Endothelial cell of umbilical vein (primary cell): ENCODE measurements around the gene PDGFA. TPM values are rescaled to one million over a fixed set of nuclear protein-coding genes. Genes with fewer than 3 reads are reported as not detected.

Experiments used
- BruUV-seq: library from RNA; stranded (reverse); fragments of 400-500 nt; replicated peaks from 2 replicates; lab custom pipeline; 2021; lab: Mats Ljungman, UMichigan
- CTCF ChIA-PET: fragments of 300-600, 350-600 bp; sonication (Branson Sonifier 250); formaldehyde crosslinking; loops from one replicate; lab custom pipeline; 2021; ENCODE audit warnings: antibody characterized with exemption, inconsistent platforms; lab: Charles Lee
- POLR2A ChIA-PET: fragments of 300-600, 350-600 bp; sonication (Branson Sonifier 250); formaldehyde crosslinking; loops from one replicate; lab custom pipeline; 2021; ENCODE audit warnings: antibody characterized with exemption, inconsistent platforms; lab: Charles Lee
- DNase-seq: peaks from one replicate; pipeline ENCODE4 v3.0.0-alpha.2; 2011; ENCODE audit warnings: low read depth, low spot score
- FAIRE-seq: peaks from 2 replicates; lab custom pipeline; 2011; peaks lifted over from hg19 to GRCh38; lab: Jason Lieb, UNC
- H2AFZ ChIP-seq: 2 replicates; pipeline ENCODE4 v1.6.0; 2012; ENCODE audit warnings: low read depth, low read length, control low read depth, inconsistent platforms
- H3K27ac ChIP-seq: 2 replicates; pipeline ENCODE4 v1.5.1; 2011; ENCODE audit warnings: low read depth, mild to moderate bottlenecking, control low read depth, low read length, moderate library complexity; ENCODE audit not compliant: insufficient read depth
- H3K27me3 ChIP-seq, 2 experiments: 2 replicates each; pipeline versions ENCODE4 v1.6.0 to v1.6.1; 2011; ENCODE audit warnings: low read length in 2 of 2, mixed read lengths in 1 of 2; ENCODE audit not compliant: control insufficient read depth in 2 of 2, insufficient read depth in 2 of 2
- H3K36me3 ChIP-seq, 2 experiments: 2 replicates in 1 of 2; 3 replicates in 1 of 2; pipeline ENCODE4 v1.5.1; 2011; ENCODE audit warnings: low read length in 2 of 2, mild to moderate bottlenecking in 1 of 2, moderate library complexity in 1 of 2; ENCODE audit not compliant: control insufficient read depth in 2 of 2, insufficient read depth in 2 of 2; ENCODE audit errors: extremely low read depth in 1 of 2
- H3K4me1 ChIP-seq: 3 replicates; pipeline ENCODE4 v1.5.1; 2011; ENCODE audit warnings: mild to moderate bottlenecking, low read length; ENCODE audit not compliant: control insufficient read depth, insufficient read depth; ENCODE audit errors: extremely low read depth
- H3K4me2 ChIP-seq: 2 replicates; pipeline ENCODE4 v1.6.1; 2011; ENCODE audit warnings: low read length, control low read depth, mixed read lengths; ENCODE audit not compliant: insufficient read depth
- H3K4me3 ChIP-seq, 3 experiments: fragments of 200-600 bp in 1 of 3; sonication (generic), shearing (Covaris generic) in 1 of 3; replicated peaks in 1 of 3; 2 replicates each; pipeline ENCODE4 v1.5.1; 2011 to 2016; ENCODE audit warnings: control low read depth in 3 of 3, low read length in 3 of 3, mild to moderate bottlenecking in 2 of 3, inconsistent platforms in 1 of 3, low read depth in 1 of 3, moderate library complexity in 1 of 3; ENCODE audit not compliant: insufficient read depth in 1 of 3
- H3K79me2 ChIP-seq: 2 replicates; pipeline ENCODE4 v1.6.0; 2012; ENCODE audit warnings: low read length, inconsistent platforms; ENCODE audit not compliant: control insufficient read depth, insufficient read depth
- H3K9ac ChIP-seq: replicated peaks from 2 replicates; pipeline ENCODE3; 2011; ENCODE audit warnings: low read length, control low read depth; ENCODE audit not compliant: insufficient read depth; ENCODE audit errors: extremely low read depth
- H3K9me1 ChIP-seq: replicated peaks from 3 replicates; pipeline ENCODE4 v1.6.0; 2011; ENCODE audit warnings: mild to moderate bottlenecking, low read length; ENCODE audit not compliant: control insufficient read depth, insufficient read depth; ENCODE audit errors: extremely low read depth
- H3K9me3 ChIP-seq: replicated peaks from 2 replicates; pipeline ENCODE4 v1.5.1; 2012; ENCODE audit warnings: low read length, inconsistent platforms; ENCODE audit not compliant: control insufficient read depth, insufficient read depth
- H4K20me1 ChIP-seq: replicated peaks from 2 replicates; pipeline ENCODE3; 2011; ENCODE audit warnings: mild to moderate bottlenecking, low read length; ENCODE audit not compliant: control insufficient read depth, insufficient read depth; ENCODE audit errors: extremely low read depth
- EZH2 ChIP-seq: IDR thresholded peaks from 2 replicates; pipeline ENCODE4 v1.6.1; 2012; ENCODE audit warnings: borderline replicate concordance, low read depth, mild to moderate bottlenecking, moderate library complexity, low read length, inconsistent platforms; ENCODE audit not compliant: severe bottlenecking
- FOS ChIP-seq: IDR thresholded peaks from 2 replicates; pipeline ENCODE4 v1.6.1; 2011; ENCODE audit warnings: mild to moderate bottlenecking, low read length, moderate library complexity, borderline replicate concordance; ENCODE audit not compliant: insufficient read depth
- GATA2 ChIP-seq: IDR thresholded peaks from 2 replicates; pipeline ENCODE4 v1.7.0; 2011; ENCODE audit warnings: low read depth, mild to moderate bottlenecking, moderate library complexity, mixed read lengths, low read length; ENCODE audit not compliant: insufficient read length, insufficient read depth
- JUN ChIP-seq: IDR thresholded peaks from 2 replicates; pipeline ENCODE4 v1.6.1; 2011; ENCODE audit warnings: borderline replicate concordance, low read depth; ENCODE audit not compliant: insufficient read length, insufficient read depth
- MYC ChIP-seq: IDR thresholded peaks from one replicate; pipeline ENCODE4 v1.6.1; 2011; ENCODE audit warnings: mild to moderate bottlenecking, low read depth, low read length
- POLR2A ChIP-seq: IDR thresholded peaks from 2 replicates; pipeline ENCODE4 v1.6.1; 2012; ENCODE audit warnings: low read depth, mild to moderate bottlenecking, control low read depth, low read length
- POLR2AphosphoS5 ChIP-seq: IDR thresholded peaks from 2 replicates; pipeline ENCODE4 v1.6.1; 2012; ENCODE audit warnings: low read depth, mild to moderate bottlenecking, control low read depth, low read length, moderate library complexity; ENCODE audit not compliant: insufficient read depth
- dilution Hi-C: fragments of 300-500 bp; cut with MboI; formaldehyde crosslinking; loops from one replicate; pipeline ENCODE4 v1.15.0; 2019; ENCODE audit warnings: low sequenced_read_pairs; ENCODE audit not compliant: extremely low pct_ligation_motif_present
- intact Hi-C: fragments of 100-400 bp; cut with micrococcal nuclease; formaldehyde crosslinking; loops from one replicate; pipeline ENCODE4 v1.10.0; 2022
- polyA plus RNA-seq, 4 experiments: library from polyadenylated mRNA; depleted of rRNA in 3 of 4; stranded (reverse) in 3 of 4; unstranded in 1 of 4; fragments of >200 nt; gene quantifications; 2 replicates each; pipeline versions ENCODE4 v1.2.1 to v1.2.3, GENCODE V29; 2011 to 2012; ENCODE audit warnings: missing spikeins in 1 of 4
- total RNA-seq: library from RNA; stranded (reverse); gene quantifications from 2 replicates; pipeline ENCODE4 v1.2.3, GENCODE V29; 2021
- TF ChIP-seq, protein P1 (sequence below): IDR thresholded peaks from 2 replicates; pipeline ENCODE4 v1.6.1; 2011; ENCODE audit not compliant: insufficient read depth, insufficient read length
- TF ChIP-seq, protein P2 (sequence below), 2 donors: IDR thresholded peaks; 1 replicate in 1 of 2; 2 replicates in 1 of 2; pipeline ENCODE4 v1.5.1; 2011; ENCODE audit warnings: low read length in 2 of 2, mild to moderate bottlenecking in 2 of 2, moderate library complexity in 2 of 2, control low read depth in 1 of 2, inconsistent platforms in 1 of 2, low read depth in 1 of 2; ENCODE audit not compliant: insufficient read depth in 1 of 2; ENCODE audit errors: extremely low read depth in 1 of 2

Gene PDGFA
- total and polyA plus RNA-seq, 2 donors (not counting 3 experiments of a cell fraction or from before 2014, with no cell fraction given), result 17.4 to 62.4 TPM

DNA sequence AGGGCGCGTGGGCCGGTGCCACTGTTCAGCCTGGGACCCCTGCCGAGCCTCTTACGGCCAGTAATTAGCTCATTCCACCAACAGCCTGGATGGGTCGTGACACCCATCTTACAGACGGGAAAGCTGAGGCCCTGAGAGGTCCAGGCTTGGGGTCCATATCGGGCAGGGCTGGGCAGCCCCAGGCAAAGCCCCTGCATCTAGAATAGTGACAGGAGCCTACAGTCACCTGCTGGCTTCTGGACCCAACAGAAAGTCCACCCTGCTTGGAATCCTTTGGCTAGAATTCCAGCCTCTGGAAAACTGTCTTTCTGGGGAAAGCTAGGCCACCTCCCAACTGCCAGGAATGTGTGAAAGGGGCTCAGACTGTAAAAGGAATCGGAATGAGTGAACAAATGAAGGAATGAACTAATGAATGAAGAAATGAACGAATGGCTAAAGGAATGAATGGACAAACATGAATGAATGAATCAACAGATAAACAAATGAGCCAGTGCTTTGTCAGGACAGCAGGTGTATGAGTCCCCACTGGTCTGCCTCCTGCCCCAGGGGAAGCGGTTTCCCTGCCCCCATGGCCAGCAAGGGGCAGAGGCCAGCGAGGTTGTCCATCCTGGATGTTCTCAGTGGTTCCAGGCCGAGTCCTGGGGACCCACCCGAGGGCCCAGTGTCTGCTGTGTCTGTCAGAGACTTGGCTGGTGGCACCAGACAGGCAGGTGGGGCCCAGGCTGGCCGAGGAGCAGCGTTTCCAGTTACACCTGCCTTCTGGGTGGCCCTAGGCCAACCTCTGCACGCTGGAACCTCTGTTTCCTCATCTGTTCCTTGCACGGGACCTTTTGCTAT, 24.1 kb upstream of the PDGFA start:
- Histone ChIP-seq H3K79me2 (no peaks in the 10 kb centered on the region), H3K4me2 (no peak overlapping the region), H2AFZ (no peak overlapping the region), H3K36me3 (no peaks in the 10 kb centered on the region), H3K9ac (peak overlapping the region; percentile 61), H3K27ac (peak overlapping the region; percentile 87), H3K4me1 (peaks cover 24% of the 10 kb centered on the region), H3K27me3 (no peaks in the 10 kb centered on the region), H3K9me1 (no peaks in the 10 kb centered on the region), H3K9me3 (no peaks in the 10 kb centered on the region), H4K20me1 (no peaks in the 10 kb centered on the region), H3K4me3 (no peak overlapping the region)
- peak; percentile 26 for FAIRE-seq
- ChIA-PET CTCF (interaction anchor here (0.7 to 1.7 kb wide), 13 partner anchors 9 to 329 kb away, joined by 3 to 5 read pairs (median 4); partner anchors contain the start of gene PDGFA), POLR2A (no interaction called here)
- no peak for DNase-seq
- BruUV-seq, result TSS peak; percentile 42
- dilution Hi-C loops (no loop called here), intact Hi-C loops (loop anchor here (1.0 kb wide), 1 partner anchor 61 kb away; no protein-coding TSS in a partner anchor)
- TF ChIP-seq EZH2, result no peak
- TF ChIP-seq JUN, result no peak
- TF ChIP-seq GATA2, result no peak
- TF ChIP-seq MYC, result no peak
- TF ChIP-seq, protein P1, sequence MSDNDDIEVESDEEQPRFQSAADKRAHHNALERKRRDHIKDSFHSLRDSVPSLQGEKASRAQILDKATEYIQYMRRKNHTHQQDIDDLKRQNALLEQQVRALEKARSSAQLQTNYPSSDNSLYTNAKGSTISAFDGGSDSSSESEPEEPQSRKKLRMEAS, result no peak
- TF ChIP-seq FOS, result no peak
- TF ChIP-seq, protein P2, sequence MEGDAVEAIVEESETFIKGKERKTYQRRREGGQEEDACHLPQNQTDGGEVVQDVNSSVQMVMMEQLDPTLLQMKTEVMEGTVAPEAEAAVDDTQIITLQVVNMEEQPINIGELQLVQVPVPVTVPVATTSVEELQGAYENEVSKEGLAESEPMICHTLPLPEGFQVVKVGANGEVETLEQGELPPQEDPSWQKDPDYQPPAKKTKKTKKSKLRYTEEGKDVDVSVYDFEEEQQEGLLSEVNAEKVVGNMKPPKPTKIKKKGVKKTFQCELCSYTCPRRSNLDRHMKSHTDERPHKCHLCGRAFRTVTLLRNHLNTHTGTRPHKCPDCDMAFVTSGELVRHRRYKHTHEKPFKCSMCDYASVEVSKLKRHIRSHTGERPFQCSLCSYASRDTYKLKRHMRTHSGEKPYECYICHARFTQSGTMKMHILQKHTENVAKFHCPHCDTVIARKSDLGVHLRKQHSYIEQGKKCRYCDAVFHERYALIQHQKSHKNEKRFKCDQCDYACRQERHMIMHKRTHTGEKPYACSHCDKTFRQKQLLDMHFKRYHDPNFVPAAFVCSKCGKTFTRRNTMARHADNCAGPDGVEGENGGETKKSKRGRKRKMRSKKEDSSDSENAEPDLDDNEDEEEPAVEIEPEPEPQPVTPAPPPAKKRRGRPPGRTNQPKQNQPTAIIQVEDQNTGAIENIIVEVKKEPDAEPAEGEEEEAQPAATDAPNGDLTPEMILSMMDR (IDR thresholded peaks at IDR 0.05; ENCODE audit: extremely low read depth in 1 of 2, insufficient read depth in 1 of 2, low read depth in 1 of 2, low read length in 2 of 2), result no peak
- no peak for TF ChIP-seq POLR2AphosphoS5
- no peak for TF ChIP-seq POLR2A
